IMR-90 (cell line): ENCODE measurements around the gene FAM168A.

Experiments
- BHLHE40 ChIP-seq: fragments of 150-350 bp; IDR thresholded peaks from 2 replicates; pipeline ENCODE4 v1.6.1; 2016; ENCODE audit warnings: mild to moderate bottlenecking, low read depth, low read length
- CEBPB ChIP-seq: IDR thresholded peaks from 2 replicates; pipeline ENCODE4 v1.6.1; 2012; ENCODE audit warnings: low read depth, low read length, improper control_type of control experiment
- CHD1 ChIP-seq: IDR thresholded peaks from 2 replicates; pipeline ENCODE4 v1.6.1; 2012; ENCODE audit warnings: low read depth, low read length, improper control_type of control experiment
- MAFK ChIP-seq: IDR thresholded peaks from 2 replicates; pipeline ENCODE4 v1.6.1; 2012; ENCODE audit warnings: low read depth, low read length, improper control_type of control experiment
- MAZ ChIP-seq: IDR thresholded peaks from 2 replicates; pipeline ENCODE4 v1.6.1; 2012; ENCODE audit warnings: low read depth, mild to moderate bottlenecking, low read length, improper control_type of control experiment, moderate library complexity, borderline replicate concordance
- MXI1 ChIP-seq: IDR thresholded peaks from 2 replicates; pipeline ENCODE4 v1.6.1; 2012; ENCODE audit warnings: low read depth, mild to moderate bottlenecking, low read length, moderate library complexity, borderline replicate concordance
- POLR2A ChIP-seq: IDR thresholded peaks from 2 replicates; pipeline ENCODE4 v1.6.1; 2012; ENCODE audit warnings: mild to moderate bottlenecking, low read depth, low read length
- RAD21 ChIP-seq: IDR thresholded peaks from 2 replicates; pipeline ENCODE4 v1.6.1; 2012; ENCODE audit warnings: low read length, improper control_type of control experiment
- RCOR1 ChIP-seq: IDR thresholded peaks from 2 replicates; pipeline ENCODE4 v1.6.1; 2012; ENCODE audit warnings: mild to moderate bottlenecking, low read length, improper control_type of control experiment; ENCODE audit not compliant: insufficient replicate concordance
- SMC3 ChIP-seq: fragments of 150-350 bp; IDR thresholded peaks from 2 replicates; pipeline ENCODE4 v1.6.1; 2016; ENCODE audit warnings: low read depth, mild to moderate bottlenecking, antibody characterized with exemption, low read length, moderate library complexity
- TF ChIP-seq, protein P1 (sequence below): conservative IDR thresholded peaks from 2 replicates; pipeline ENCODE4 v1.5.1; 2012; ENCODE audit warnings: mild to moderate bottlenecking, low read depth, low read length, improper control_type of control experiment
- TF ChIP-seq, protein P2 (sequence below): fragments of 150-350 bp; IDR thresholded peaks from 2 replicates; pipeline ENCODE4 v1.6.1; 2017; ENCODE audit warnings: mild to moderate bottlenecking, antibody characterized with exemption, low read length, low read depth

DNA sequence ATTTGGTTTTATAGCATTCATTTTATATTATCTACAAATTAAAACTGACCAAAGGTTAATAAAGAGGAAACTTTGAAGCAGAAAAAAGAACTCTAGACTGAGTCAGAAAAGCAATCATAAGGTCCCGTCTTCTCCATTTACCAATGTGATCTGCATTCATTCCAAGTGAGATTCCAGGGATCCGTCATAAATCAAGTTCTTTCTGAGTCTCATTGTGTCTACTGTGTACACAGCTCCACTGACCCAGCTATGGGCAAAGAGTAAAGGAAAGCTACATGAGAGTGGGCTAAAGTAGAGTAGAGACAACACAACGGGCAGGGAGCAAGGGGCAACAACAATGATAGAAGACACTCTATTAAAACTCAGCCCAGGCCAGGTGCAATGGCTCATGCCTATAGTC, 15.3 kb downstream of the FAM168A start:
- TF ChIP-seq POLR2A: no peak
- TF ChIP-seq, protein P1, sequence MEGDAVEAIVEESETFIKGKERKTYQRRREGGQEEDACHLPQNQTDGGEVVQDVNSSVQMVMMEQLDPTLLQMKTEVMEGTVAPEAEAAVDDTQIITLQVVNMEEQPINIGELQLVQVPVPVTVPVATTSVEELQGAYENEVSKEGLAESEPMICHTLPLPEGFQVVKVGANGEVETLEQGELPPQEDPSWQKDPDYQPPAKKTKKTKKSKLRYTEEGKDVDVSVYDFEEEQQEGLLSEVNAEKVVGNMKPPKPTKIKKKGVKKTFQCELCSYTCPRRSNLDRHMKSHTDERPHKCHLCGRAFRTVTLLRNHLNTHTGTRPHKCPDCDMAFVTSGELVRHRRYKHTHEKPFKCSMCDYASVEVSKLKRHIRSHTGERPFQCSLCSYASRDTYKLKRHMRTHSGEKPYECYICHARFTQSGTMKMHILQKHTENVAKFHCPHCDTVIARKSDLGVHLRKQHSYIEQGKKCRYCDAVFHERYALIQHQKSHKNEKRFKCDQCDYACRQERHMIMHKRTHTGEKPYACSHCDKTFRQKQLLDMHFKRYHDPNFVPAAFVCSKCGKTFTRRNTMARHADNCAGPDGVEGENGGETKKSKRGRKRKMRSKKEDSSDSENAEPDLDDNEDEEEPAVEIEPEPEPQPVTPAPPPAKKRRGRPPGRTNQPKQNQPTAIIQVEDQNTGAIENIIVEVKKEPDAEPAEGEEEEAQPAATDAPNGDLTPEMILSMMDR: no peak
- TF ChIP-seq, protein P2, sequence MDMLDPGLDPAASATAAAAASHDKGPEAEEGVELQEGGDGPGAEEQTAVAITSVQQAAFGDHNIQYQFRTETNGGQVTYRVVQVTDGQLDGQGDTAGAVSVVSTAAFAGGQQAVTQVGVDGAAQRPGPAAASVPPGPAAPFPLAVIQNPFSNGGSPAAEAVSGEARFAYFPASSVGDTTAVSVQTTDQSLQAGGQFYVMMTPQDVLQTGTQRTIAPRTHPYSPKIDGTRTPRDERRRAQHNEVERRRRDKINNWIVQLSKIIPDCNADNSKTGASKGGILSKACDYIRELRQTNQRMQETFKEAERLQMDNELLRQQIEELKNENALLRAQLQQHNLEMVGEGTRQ: no peak
- no peak for TF ChIP-seq RAD21
- no peak for TF ChIP-seq BHLHE40
- no peak for TF ChIP-seq MAZ
- no peak for TF ChIP-seq SMC3
- TF ChIP-seq MAFK: no peak
- TF ChIP-seq CHD1: no peak
- TF ChIP-seq RCOR1: no peak
- no peak for TF ChIP-seq MXI1
- TF ChIP-seq CEBPB: no peak
